Mesenchymal stem cell (in vitro differentiated cells and primary cell): Measurements from ENCODE around the gene FOXA3.

Source experiments
- DNase-seq: peaks from one replicate; pipeline ENCODE4 v3.0.0-alpha.2; 2013
- H2AFZ ChIP-seq: one replicate; pipeline ENCODE4 v1.6.1; 2013; ENCODE audit warnings: low read depth, mild to moderate bottlenecking, control low read depth, inconsistent platforms, low read length, moderate library complexity
- H2AK5ac ChIP-seq: 2 replicates; pipeline ENCODE4 v1.6.1; 2013; ENCODE audit warnings: low read length, moderate library complexity, mild to moderate bottlenecking, inconsistent platforms; ENCODE audit not compliant: severe bottlenecking
- H2BK120ac ChIP-seq: one replicate; pipeline ENCODE4 v1.6.1; 2013; ENCODE audit warnings: low read depth, mild to moderate bottlenecking, inconsistent platforms, low read length, moderate library complexity
- H2BK12ac ChIP-seq, 2 experiments: one replicate each; pipeline ENCODE4 v1.6.1; 2013; ENCODE audit warnings: inconsistent platforms in 2 of 2, low read length in 2 of 2, mild to moderate bottlenecking in 2 of 2, moderate library complexity in 2 of 2, control low read depth in 1 of 2
- H2BK15ac ChIP-seq: one replicate; pipeline ENCODE4 v1.6.1; 2013; ENCODE audit warnings: mild to moderate bottlenecking, low read depth, inconsistent platforms; ENCODE audit not compliant: poor library complexity, severe bottlenecking
- H2BK5ac ChIP-seq: 2 replicates; pipeline ENCODE4 v1.6.1; 2013; ENCODE audit warnings: low read depth, mild to moderate bottlenecking, low read length, control low read depth, inconsistent platforms; ENCODE audit not compliant: poor library complexity, severe bottlenecking
- H3K14ac ChIP-seq, 2 experiments: one replicate each; pipeline ENCODE4 v1.6.1; 2013; ENCODE audit warnings: inconsistent platforms in 2 of 2, low read length in 2 of 2, control low read depth in 1 of 2, mild to moderate bottlenecking in 1 of 2, moderate library complexity in 1 of 2
- H3K18ac ChIP-seq, 2 experiments: one replicate each; pipeline ENCODE4 v1.6.1; 2013; ENCODE audit warnings: inconsistent platforms in 2 of 2, low read length in 2 of 2, control low read depth in 1 of 2, low read depth in 1 of 2, mild to moderate bottlenecking in 1 of 2
- H3K23ac ChIP-seq, 2 experiments: one replicate each; pipeline ENCODE4 v1.6.1; 2013; ENCODE audit warnings: inconsistent platforms in 2 of 2, low read length in 2 of 2, mild to moderate bottlenecking in 2 of 2, moderate library complexity in 2 of 2, control low read depth in 1 of 2
- H3K27ac ChIP-seq: 2 replicates; pipeline ENCODE4 v1.5.1; 2013; ENCODE audit warnings: mild to moderate bottlenecking, moderate library complexity, low read length, control low read depth, inconsistent platforms; ENCODE audit not compliant: poor library complexity, severe bottlenecking
- H3K27me3 ChIP-seq, 2 experiments: 2 replicates each; pipeline versions ENCODE4 v1.6.1 to v1.7.0; 2013; ENCODE audit warnings: low read length in 2 of 2, mild to moderate bottlenecking in 2 of 2, moderate library complexity in 2 of 2, control low read depth in 1 of 2, inconsistent platforms in 1 of 2; ENCODE audit not compliant: control insufficient read depth in 1 of 2, insufficient read depth in 1 of 2
- H3K36me3 ChIP-seq, 2 experiments: 2 replicates each; pipeline versions ENCODE4 v1.6.1 to v1.7.0; 2013; ENCODE audit warnings: low read length in 2 of 2, control low read depth in 1 of 2, inconsistent platforms in 1 of 2, low read depth in 1 of 2, mild to moderate bottlenecking in 1 of 2; ENCODE audit not compliant: insufficient read depth in 2 of 2, control insufficient read depth in 1 of 2
- H3K4ac ChIP-seq, 2 experiments: one replicate each; pipeline ENCODE4 v1.6.1; 2013; ENCODE audit warnings: inconsistent platforms in 2 of 2, low read length in 2 of 2, mild to moderate bottlenecking in 2 of 2, moderate library complexity in 2 of 2, control low read depth in 1 of 2, low read depth in 1 of 2
- H3K4me1 ChIP-seq: 2 replicates; pipeline ENCODE4 v1.6.1; 2013; ENCODE audit warnings: low read depth, low read length, control low read depth; ENCODE audit not compliant: control insufficient read depth, insufficient read depth
- H3K4me2 ChIP-seq: 2 replicates; pipeline ENCODE4 v1.6.1; 2013; ENCODE audit warnings: low read length, mild to moderate bottlenecking, inconsistent platforms; ENCODE audit not compliant: poor library complexity, severe bottlenecking
- H3K4me3 ChIP-seq, 2 experiments: 2 replicates each; pipeline versions ENCODE4 v1.5.1 to v1.7.0; 2013; ENCODE audit warnings: low read length in 2 of 2, mild to moderate bottlenecking in 2 of 2, control low read depth in 1 of 2, low read depth in 1 of 2; ENCODE audit not compliant: insufficient read depth in 1 of 2
- H3K79me1 ChIP-seq: replicated peaks from 2 replicates; pipeline ENCODE4 v1.6.1; 2013; ENCODE audit warnings: mild to moderate bottlenecking, control low read depth, low read length, inconsistent platforms; ENCODE audit not compliant: poor library complexity, severe bottlenecking
- H3K9ac ChIP-seq: 2 replicates; pipeline ENCODE4 v1.7.0; 2013; ENCODE audit warnings: mild to moderate bottlenecking, low read length, moderate library complexity
- H3K9me3 ChIP-seq: 2 replicates; pipeline ENCODE4 v1.7.0; 2013; ENCODE audit warnings: mild to moderate bottlenecking, low read length; ENCODE audit not compliant: control insufficient read depth
- H4K8ac ChIP-seq: one replicate; pipeline ENCODE4 v1.6.1; 2013; ENCODE audit warnings: inconsistent platforms, mild to moderate bottlenecking, low read length, moderate library complexity
- H4K91ac ChIP-seq: one replicate; pipeline ENCODE4 v1.6.1; 2013; ENCODE audit warnings: mild to moderate bottlenecking, low read length, inconsistent platforms
- WGBS: methylation state at CpG from one replicate; pipeline ENCODE4 v1.1.7; 2013; ENCODE audit warnings: mixed read lengths; 5-methylcytosine and 5-hydroxymethylcytosine counted together

Gene FOXA3

DNA sequence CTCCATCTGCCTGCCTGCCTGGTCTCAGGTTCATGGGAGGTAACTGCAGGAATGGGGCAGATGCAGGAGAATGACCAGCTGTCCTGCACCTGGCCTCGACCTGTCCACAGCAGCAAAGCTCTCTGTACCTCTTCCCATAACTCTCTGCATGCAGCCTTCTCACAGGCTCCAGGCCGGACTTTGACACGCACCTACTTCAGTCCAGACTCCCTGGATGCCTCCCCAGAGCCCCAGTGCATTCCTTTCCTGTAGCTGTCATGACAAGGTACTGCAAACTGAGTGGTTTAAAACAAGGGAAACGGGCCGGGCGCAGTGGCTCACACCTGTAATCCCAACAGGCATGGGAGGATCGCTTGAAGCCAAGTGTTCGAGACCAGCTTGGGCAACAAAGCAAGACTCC is 47.2 kb downstream of the FOXA3 start:
- 72% methylated on average over 8 of the region's 8 CpGs for WGBS
- H4K8ac ChIP-seq = no peak overlapping the region
- no peak overlapping the region for H2BK15ac ChIP-seq
- H2AK5ac ChIP-seq = no peak overlapping the region
- no peak overlapping the region for H2AFZ ChIP-seq
- no peak overlapping the region for H2BK5ac ChIP-seq
- no peak overlapping the region for H3K14ac ChIP-seq
- no peaks in the 10 kb centered on the region for H3K9me3 ChIP-seq
- no peak overlapping the region for H2BK12ac ChIP-seq
- DNase-seq = no peak
- H3K27ac ChIP-seq = no peak overlapping the region
- no peak overlapping the region for H3K4me3 ChIP-seq
- H4K91ac ChIP-seq = no peak overlapping the region
- H3K4ac ChIP-seq = no peak overlapping the region
- H3K36me3 ChIP-seq = no peaks in the 10 kb centered on the region
- no peaks in the 10 kb centered on the region for H3K79me1 ChIP-seq
- H3K9ac ChIP-seq = no peak overlapping the region
- H3K23ac ChIP-seq = peak overlapping the region in 1 of 2 experiments; percentile 17
- H3K18ac ChIP-seq = no peak overlapping the region
- no peak overlapping the region for H2BK120ac ChIP-seq
- H3K27me3 ChIP-seq = peaks cover 0 to 44% of the 10 kb centered on the region in 2 experiments
- H3K4me1 ChIP-seq = no peaks in the 10 kb centered on the region
- no peak overlapping the region for H3K4me2 ChIP-seq

DNA sequence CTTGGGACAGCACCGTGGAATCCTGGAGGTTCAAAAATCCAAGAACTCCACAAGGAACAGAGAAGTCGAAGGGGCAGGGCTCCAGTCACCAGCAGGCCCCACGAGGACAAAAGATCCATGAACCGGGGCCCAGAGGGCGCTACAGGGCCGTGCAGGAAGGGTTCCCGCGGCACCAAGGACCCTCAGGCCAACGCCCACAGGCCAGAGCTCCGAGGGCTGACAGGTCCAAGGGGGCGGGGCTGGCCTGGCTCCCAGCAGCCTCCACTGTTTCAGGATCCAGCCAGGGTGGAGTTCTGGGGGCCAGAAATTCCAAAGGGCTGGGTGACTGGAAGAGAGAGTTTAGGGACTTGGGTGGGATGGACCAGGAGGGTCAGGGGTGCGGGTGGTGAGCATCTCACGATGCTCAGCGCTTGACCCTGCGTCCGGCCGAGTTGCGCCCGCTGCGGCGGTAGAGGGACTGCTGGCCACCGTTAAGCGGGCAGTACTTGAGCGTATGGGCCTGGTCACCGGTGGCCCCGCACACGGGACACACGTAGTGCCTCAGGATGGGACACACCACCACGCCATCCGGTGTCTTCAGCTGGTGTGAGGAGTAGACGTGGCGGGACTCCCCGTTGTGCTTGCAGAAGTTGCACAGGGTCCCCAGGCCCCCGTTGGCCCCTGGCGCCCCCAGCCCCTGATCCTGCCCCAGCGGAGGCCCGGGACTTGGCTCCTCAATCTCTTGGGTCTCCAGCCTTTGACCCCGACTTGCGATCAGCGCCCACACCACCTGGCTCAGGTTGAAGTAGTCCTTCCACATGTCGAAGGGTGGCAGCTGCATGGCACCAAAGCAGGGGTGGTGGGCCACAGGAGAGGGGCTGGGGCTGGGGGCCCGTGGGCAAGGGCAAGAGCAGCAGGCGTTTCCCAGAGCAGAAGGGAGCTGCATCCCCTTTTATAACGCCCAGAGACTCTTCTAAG is 50.0 kb downstream of the FOXA3 start, which contains the start of gene NANOS2:
TSS of gene NANOS2 (minus strand) at position 905 of the 957 bp plus-strand sequence. CDS start at position 820, 85 bp downstream.
- Histone ChIP-seq H4K91ac (no peak within 1 kb of the TSS), H2BK5ac (no peak within 1 kb of the TSS), H2AK5ac (no peak within 1 kb of the TSS), H3K18ac (no peak within 1 kb of the TSS), H3K4me3 (no peak within 1 kb of the TSS), H3K36me3 (no peaks in the 10 kb centered on the region), H3K27me3 (peaks cover 5 to 62% of the 10 kb centered on the region in 2 experiments), H3K79me1 (no peaks in the 10 kb centered on the region), H3K4me2 (no peak within 1 kb of the TSS), H2BK12ac (no peak within 1 kb of the TSS), H2BK15ac (no peak within 1 kb of the TSS), H3K14ac (no peak within 1 kb of the TSS), H2AFZ (no peak within 1 kb of the TSS), H4K8ac (no peak within 1 kb of the TSS), H3K4ac (no peak within 1 kb of the TSS), H3K4me1 (no peaks in the 10 kb centered on the region), H3K9ac (no peak within 1 kb of the TSS), H3K27ac (no peak within 1 kb of the TSS), H3K23ac (no peak within 1 kb of the TSS), H3K9me3 (no peaks in the 10 kb centered on the region), H2BK120ac (no peak within 1 kb of the TSS)
- no peak for DNase-seq
- 70% methylated on average over 44 of the region's 44 CpGs for WGBS

DNA sequence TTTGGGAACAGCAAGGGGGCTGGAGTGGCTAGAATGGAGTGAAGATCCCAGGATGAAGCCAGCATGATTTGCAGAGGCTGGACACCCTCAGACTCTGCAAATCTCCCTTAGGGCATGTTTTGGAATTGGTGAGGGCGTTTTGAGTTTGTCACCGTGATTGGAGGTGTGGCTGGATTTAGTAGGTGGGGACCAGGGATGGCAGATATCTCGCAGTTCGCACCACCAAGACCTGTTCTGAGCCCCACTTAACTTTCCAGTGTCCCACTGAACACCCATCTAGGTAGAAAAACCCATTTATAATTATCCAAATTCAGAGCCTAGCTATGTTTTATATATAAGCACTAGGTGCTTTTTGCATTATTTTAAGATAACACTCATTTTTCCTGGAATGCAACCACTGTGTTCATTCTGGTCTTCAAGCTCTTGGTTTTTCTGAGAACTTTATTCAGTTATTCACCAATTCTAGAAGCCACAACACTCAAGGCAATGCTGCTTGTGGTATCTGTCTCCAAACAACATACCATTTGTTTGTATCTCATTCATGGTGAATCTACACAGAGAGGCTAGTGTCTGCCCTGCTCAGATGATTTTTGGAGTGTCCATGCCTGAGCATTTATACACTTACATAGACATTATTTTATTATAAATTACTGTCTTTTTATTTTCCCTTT is 53.4 kb downstream of the FOXA3 start:
- WGBS = 80% methylated on average over 1 of the region's 4 CpGs
- H3K4ac ChIP-seq = no peak overlapping the region
- no peak overlapping the region for H3K18ac ChIP-seq
- H2BK12ac ChIP-seq = no peak overlapping the region
- no peaks in the 10 kb centered on the region for H3K36me3 ChIP-seq
- DNase-seq = no peak
- no peaks in the 10 kb centered on the region for H3K4me1 ChIP-seq
- H3K14ac ChIP-seq = no peak overlapping the region
- no peak overlapping the region for H2BK15ac ChIP-seq
- no peaks in the 10 kb centered on the region for H3K79me1 ChIP-seq
- no peak overlapping the region for H3K23ac ChIP-seq
- no peak overlapping the region for H2AK5ac ChIP-seq
- no peak overlapping the region for H3K4me3 ChIP-seq
- H3K27me3 ChIP-seq = peaks cover 9 to 57% of the 10 kb centered on the region in 2 experiments
- no peaks in the 10 kb centered on the region for H3K9me3 ChIP-seq
- H2AFZ ChIP-seq = no peak overlapping the region
- H3K4me2 ChIP-seq = no peak overlapping the region
- no peak overlapping the region for H4K8ac ChIP-seq
- H4K91ac ChIP-seq = no peak overlapping the region
- H3K27ac ChIP-seq = no peak overlapping the region
- no peak overlapping the region for H3K9ac ChIP-seq
- no peak overlapping the region for H2BK5ac ChIP-seq
- H2BK120ac ChIP-seq = no peak overlapping the region

DNA sequence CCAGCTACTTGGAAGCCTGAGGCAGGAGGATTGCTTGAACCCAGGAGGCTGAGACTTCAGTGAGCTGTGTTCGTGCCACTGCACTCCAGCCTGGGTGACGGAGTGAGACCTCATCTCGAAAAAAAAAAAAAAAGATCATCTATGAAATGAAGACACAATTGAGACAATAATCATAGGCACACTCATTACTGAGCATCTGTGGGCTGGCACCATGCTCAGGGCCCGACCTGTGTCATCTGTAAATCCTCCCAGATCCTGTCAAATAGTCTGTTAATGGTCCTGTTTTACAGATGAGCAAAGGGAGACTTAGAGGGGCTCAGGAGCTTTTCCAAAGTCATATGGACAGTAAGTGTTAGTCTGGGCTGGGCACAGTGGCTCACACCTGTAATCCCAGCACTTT is 54.6 kb downstream of the FOXA3 start:
- 72% methylated on average over 3 of the region's 4 CpGs for WGBS

More for the DNA sequence above, 54.6 kb downstream of the FOXA3 start:
- no peak overlapping the region for H3K9ac ChIP-seq
- H4K8ac ChIP-seq = no peak overlapping the region
- H3K27ac ChIP-seq = no peak overlapping the region
- H3K23ac ChIP-seq = no peak overlapping the region
- H3K79me1 ChIP-seq = no peaks in the 10 kb centered on the region
- H4K91ac ChIP-seq = no peak overlapping the region
- H3K36me3 ChIP-seq = no peaks in the 10 kb centered on the region
- no peak overlapping the region for H3K14ac ChIP-seq
- no peak overlapping the region for H3K18ac ChIP-seq
- no peak overlapping the region for H2AK5ac ChIP-seq
- H2BK15ac ChIP-seq = no peak overlapping the region
- no peak overlapping the region for H2AFZ ChIP-seq
- H2BK5ac ChIP-seq = no peak overlapping the region
- H3K4me3 ChIP-seq = no peak overlapping the region
- no peak overlapping the region for H2BK12ac ChIP-seq
- no peaks in the 10 kb centered on the region for H3K9me3 ChIP-seq
- no peak overlapping the region for H3K4me2 ChIP-seq
- no peak overlapping the region for H2BK120ac ChIP-seq
- no peak overlapping the region for H3K4ac ChIP-seq
- no peaks in the 10 kb centered on the region for H3K4me1 ChIP-seq
- peaks cover 9 to 49% of the 10 kb centered on the region in 2 experiments for H3K27me3 ChIP-seq
- no peak for DNase-seq
